Sigmoid colon (tissue), 7 donors: ENCODE measurements around the gene COX4I1. TPM values are rescaled to one million over a fixed set of nuclear protein-coding genes. Genes with fewer than 3 reads are reported as not detected.
"Not testable (repeated sequence)": the region's sequence is repeated elsewhere in the genome, so short reads cannot be mapped to it uniquely, and the experiment has no call there.

Experiments used
- DNase-seq: peaks from one replicate; pipeline ENCODE4 v3.0.0-alpha.2; 2019
- H3K27ac ChIP-seq, 4 donors: fragments of 200-600 bp; sonication (generic); one replicate each; pipeline ENCODE4 v1.5.1; 2016 to 2019; ENCODE audit warnings: mild to moderate bottlenecking in 1 of 4
- H3K27me3 ChIP-seq, 3 donors: fragments of 200-600 bp; sonication (generic); one replicate each; pipeline ENCODE4 v1.5.1; 2019; ENCODE audit warnings: mild to moderate bottlenecking in 1 of 3
- H3K36me3 ChIP-seq, 4 donors: fragments of 200-600 bp; sonication (generic); one replicate each; pipeline ENCODE4 v1.5.1; 2016 to 2019
- H3K4me1 ChIP-seq, 4 donors: fragments of 200-600 bp; sonication (generic); one replicate each; pipeline ENCODE4 v1.5.1; 2017 to 2019
- H3K4me3 ChIP-seq, 4 donors: fragments of 200-600 bp; sonication (generic); one replicate each; pipeline ENCODE4 v1.5.1; 2017 to 2019; ENCODE audit warnings: mild to moderate bottlenecking in 2 of 4, moderate library complexity in 1 of 4
- H3K9me3 ChIP-seq, 4 donors: fragments of 200-600 bp in 3 of 4; sonication (generic) in 3 of 4; one replicate each; pipeline versions ENCODE4 v1.5.1 to v1.6.1; 2013 to 2019
- CTCF ChIP-seq, 4 experiments: fragments of 450-650 bp in 3 of 4; fragments of 200-600 bp in 1 of 4; IDR thresholded peaks; one replicate each; pipeline ENCODE4 v1.5.1; 2016 to 2019; ENCODE audit warnings: antibody characterized with exemption in 4 of 4, mild to moderate bottlenecking in 3 of 4, moderate library complexity in 2 of 4
- EP300 ChIP-seq, 4 donors: sonication (generic); formaldehyde crosslinking; IDR thresholded peaks; one replicate each; pipeline ENCODE4 v1.6.1; 2017; ENCODE audit warnings: antibody characterized with exemption in 4 of 4
- POLR2A ChIP-seq, 2 donors: fragments of 450-650 bp; IDR thresholded peaks; one replicate each; pipeline ENCODE4 v1.6.1; 2016; ENCODE audit warnings: antibody characterized with exemption in 2 of 2, mild to moderate bottlenecking in 2 of 2, moderate library complexity in 2 of 2
- POLR2AphosphoS5 ChIP-seq, 4 donors: sonication (generic); formaldehyde crosslinking; IDR thresholded peaks; one replicate each; pipeline ENCODE4 v1.6.1; 2017; ENCODE audit warnings: antibody characterized with exemption in 4 of 4
- WGBS, 2 donors: extraction: QIAGEN DNeasy Blood & Tissue Kit; methylation state at CpG; one replicate each; pipeline ENCODE4 v1.1.7; 2013; 5-methylcytosine and 5-hydroxymethylcytosine counted together
- intact Hi-C: fragments of 100-400 bp; cut with DNase I; formaldehyde crosslinking; loops from one replicate; pipeline ENCODE4 v1.15.1; 2023
- polyA plus RNA-seq, 3 donors: library from polyadenylated mRNA; stranded (reverse); fragments of 200-250 nt; gene quantifications; one replicate each; pipeline ENCODE4 v1.2.3, GENCODE V29; 2013
- total RNA-seq, 4 donors: library from RNA; depleted of rRNA; stranded (reverse); fragments of >200 nt; gene quantifications; one replicate each; pipeline ENCODE4 v1.1.0, GENCODE V29; 2016
- donor health status: healthy with polysubstance abuse.
- donor health status: Bipolar disorder and iron deficiency.
- donor health status: healthy.

Gene COX4I1
- total and polyA plus RNA-seq, 7 donors = 700 to 1,922 (median 868) TPM

GRCh38 chr16:85836706-85837582 is 37.4 kb downstream of the COX4I1 start:
- no peak for DNase-seq
- WGBS, 2 donors = 68 to 76% methylated on average over 24 of the region's 24 CpGs
- TF ChIP-seq POLR2A (IDR thresholded peaks at IDR 0.05) (no peak), EP300 (IDR thresholded peaks at IDR 0.05) (no peak)
- Histone ChIP-seq H3K4me1 (peaks cover 0 to 21% (median 15%) of the 10 kb centered on the region in 4 donors), H3K27me3 (peaks cover 5 to 63% (median 11%) of the 10 kb centered on the region in 3 donors), H3K4me3 (no peak overlapping the region), H3K27ac (no peak overlapping the region), H3K36me3 (no peaks in the 10 kb centered on the region), H3K9me3 (no peaks in the 10 kb centered on the region)
- intact Hi-C loops = no loop called here

- H3K9me3 ChIP-seq, H3K27ac ChIP-seq, intact Hi-C loops, H3K36me3 ChIP-seq, DNase-seq, H3K4me3 ChIP-seq: not testable (repeated sequence)
- WGBS, 2 donors = 92 to 93% methylated on average over 4 of the region's 4 CpGs
- peaks cover 5 to 60% (median 11%) of the 10 kb centered on the region in 3 donors for H3K27me3 ChIP-seq
- peaks cover 0 to 21% (median 15%) of the 10 kb centered on the region in 4 donors for H3K4me1 ChIP-seq
Measured at GRCh38 chr16:85837654-85838053, 38.2 kb downstream of the COX4I1 start.

GRCh38 chr16:85838381-85838780 is 38.9 kb downstream of the COX4I1 start:
- intact Hi-C loops = no loop called here

GRCh38 chr16:85838876-85839585 is 39.5 kb downstream of the COX4I1 start:
- Histone ChIP-seq H3K36me3 (no peaks in the 10 kb centered on the region), H3K27me3 (peaks cover 5 to 50% (median 11%) of the 10 kb centered on the region in 3 donors)

More at GRCh38 chr16:85838381-85838780, 38.9 kb downstream of the COX4I1 start:
- 86 to 92% methylated on average over 11 of the region's 11 CpGs for WGBS, 2 donors
- Histone ChIP-seq H3K27ac (no peak overlapping the region), H3K36me3 (no peaks in the 10 kb centered on the region), H3K4me3 (no peak overlapping the region), H3K4me1 (peaks cover 0 to 21% (median 15%) of the 10 kb centered on the region in 4 donors), H3K9me3 (no peaks in the 10 kb centered on the region), H3K27me3 (peaks cover 5 to 54% (median 11%) of the 10 kb centered on the region in 3 donors)
- TF ChIP-seq CTCF (IDR thresholded peaks at IDR 0.05) (no peak), EP300 (IDR thresholded peaks at IDR 0.05) (no peak), POLR2A (IDR thresholded peaks at IDR 0.05) (no peak), POLR2AphosphoS5 (IDR thresholded peaks at IDR 0.05) (no peak)
- no peak for DNase-seq

GRCh38 chr16:85839681-85840240 is 40.3 kb downstream of the COX4I1 start:
- Histone ChIP-seq H3K36me3 (no peaks in the 10 kb centered on the region), H3K27ac (no peak overlapping the region), H3K4me3 (no peak overlapping the region), H3K9me3 (no peaks in the 10 kb centered on the region), H3K4me1 (peaks cover 0 to 26% (median 18%) of the 10 kb centered on the region in 4 donors), H3K27me3 (peaks cover 5 to 49% (median 11%) of the 10 kb centered on the region in 3 donors)
- DNase-seq = no peak
- TF ChIP-seq CTCF (IDR thresholded peaks at IDR 0.05) = no peak
- TF ChIP-seq EP300 (IDR thresholded peaks at IDR 0.05) = no peak
- no peak for TF ChIP-seq POLR2A (IDR thresholded peaks at IDR 0.05)
- no peak for TF ChIP-seq POLR2AphosphoS5 (IDR thresholded peaks at IDR 0.05)
- intact Hi-C loops = no loop called here
- 81 to 89% methylated on average over 24 of the region's 24 CpGs for WGBS, 2 donors

More at GRCh38 chr16:85838876-85839585, 39.5 kb downstream of the COX4I1 start:
- H3K4me3 ChIP-seq = no peak overlapping the region
- no peaks in the 10 kb centered on the region for H3K9me3 ChIP-seq
- 91 to 93% methylated on average over 21 of the region's 21 CpGs for WGBS, 2 donors
- peaks cover 0 to 21% (median 15%) of the 10 kb centered on the region in 4 donors for H3K4me1 ChIP-seq
- no peak for DNase-seq
- H3K27ac ChIP-seq = no peak overlapping the region
- no peak for TF ChIP-seq POLR2A (IDR thresholded peaks at IDR 0.05)
- no peak for TF ChIP-seq POLR2AphosphoS5 (IDR thresholded peaks at IDR 0.05)
- no peak for TF ChIP-seq EP300 (IDR thresholded peaks at IDR 0.05)
- no peak for TF ChIP-seq CTCF (IDR thresholded peaks at IDR 0.05)
- intact Hi-C loops = no loop called here
